HG03460 (cell line): ENCODE data around the gene KLK3.
"Not testable (repeated sequence)": the region's sequence is repeated elsewhere in the genome, so short reads cannot be mapped to it uniquely, and the experiment has no call there.

Experiments
- ATAC-seq: cut with Tn5 transposase; IDR thresholded peaks from one replicate; pipeline ENCODE4 v1.9.1; 2021; ENCODE audit not compliant: unreplicated experiment

Gene KLK3

GRCh38 chr19:50854636-50855410 lies at the start of gene KLK3:
TSS of gene KLK3 (plus strand) at chr19:50854915. CDS start at chr19:50854956, 41 bp downstream.
- no peak for ATAC-seq

- ATAC-seq: no peak
Measured at GRCh38 chr19:50808856-50809255, 45.9 kb upstream of the KLK3 start.

- ATAC-seq: not testable (repeated sequence)
Measured at GRCh38 chr19:50811622-50812238, 43.0 kb upstream of the KLK3 start.

- no peak for ATAC-seq
Measured at GRCh38 chr19:50812474-50812873, 42.2 kb upstream of the KLK3 start.

- no peak for ATAC-seq
Measured at GRCh38 chr19:50814883-50815282, 39.8 kb upstream of the KLK3 start.

GRCh38 chr19:50815439-50815838 lies 39.3 kb upstream of the KLK3 start:
- ATAC-seq: no peak

GRCh38 chr19:50817941-50818858 lies 36.5 kb upstream of the KLK3 start:
- peak; percentile 58 for ATAC-seq

- no peak for ATAC-seq
Measured at GRCh38 chr19:50818859-50819472, 35.7 kb upstream of the KLK3 start.

- no peak for ATAC-seq
Measured at GRCh38 chr19:50819636-50820035, 35.1 kb upstream of the KLK3 start.

- no peak for ATAC-seq
Measured at GRCh38 chr19:50820086-50820485, 34.6 kb upstream of the KLK3 start.

- ATAC-seq: no peak
Measured at GRCh38 chr19:50820549-50821247, 34.0 kb upstream of the KLK3 start.

- no peak for ATAC-seq
Measured at GRCh38 chr19:50821248-50821612, 33.5 kb upstream of the KLK3 start.

- ATAC-seq: no peak
Measured at GRCh38 chr19:50821622-50822021, 33.1 kb upstream of the KLK3 start.

- no peak for ATAC-seq
Measured at GRCh38 chr19:50822661-50823208, 32.0 kb upstream of the KLK3 start.

GRCh38 chr19:50823389-50824042 lies 31.2 kb upstream of the KLK3 start, which contains the start of gene KLK1:
TSS of gene KLK1 (minus strand) at chr19:50823787. CDS start at chr19:50823748, 39 bp downstream.
- no peak for ATAC-seq

GRCh38 chr19:50826492-50827240 lies 28.0 kb upstream of the KLK3 start:
- no peak for ATAC-seq

GRCh38 chr19:50827476-50827875 lies 27.2 kb upstream of the KLK3 start:
- ATAC-seq: no peak

GRCh38 chr19:50829801-50830200 lies 24.9 kb upstream of the KLK3 start:
- no peak for ATAC-seq
